Endothelial cell (in vitro differentiated cells): Measurements from ENCODE around the gene SASH1. TPM values are rescaled to one million over a fixed set of nuclear protein-coding genes. Genes with fewer than 3 reads are reported as not detected.
A peak's percentile ranks its signal among the peaks of the same experiment; 100 is the strongest.

ENCODE experiments used
- DNase-seq: peaks from one replicate; pipeline ENCODE4 v3.0.0; 2021; ENCODE audit warnings: low spot score
- H3K27ac Mint-ChIP-seq: one replicate; pipeline ENCODE4 v1.8.0; 2021; ENCODE audit warnings: mixed read lengths, inconsistent platforms; ENCODE audit not compliant: unreplicated experiment
- H3K27me3 Mint-ChIP-seq: one replicate; pipeline ENCODE4 v1.8.0; 2021; ENCODE audit warnings: mild to moderate bottlenecking, moderate library complexity, mixed read lengths, inconsistent platforms; ENCODE audit not compliant: unreplicated experiment
- H3K36me3 Mint-ChIP-seq: one replicate; pipeline ENCODE4 v1.8.0; 2021; ENCODE audit warnings: mild to moderate bottlenecking, low read depth, mixed read lengths, inconsistent platforms; ENCODE audit not compliant: unreplicated experiment
- H3K4me1 Mint-ChIP-seq: one replicate; pipeline ENCODE4 v1.8.0; 2021; ENCODE audit warnings: mild to moderate bottlenecking, mixed read lengths, inconsistent platforms; ENCODE audit not compliant: unreplicated experiment
- H3K4me3 Mint-ChIP-seq: one replicate; pipeline ENCODE4 v1.8.0; 2021; ENCODE audit warnings: mild to moderate bottlenecking, mixed read lengths, inconsistent platforms; ENCODE audit not compliant: unreplicated experiment
- H3K9me3 Mint-ChIP-seq: one replicate; pipeline ENCODE4 v1.8.0; 2021; ENCODE audit warnings: mixed read lengths, inconsistent platforms; ENCODE audit not compliant: unreplicated experiment
- CTCF ChIP-seq: fragments of 200-600 bp; sonication (generic); IDR thresholded peaks from one replicate; pipeline ENCODE4 v1.5.0; 2021; ENCODE audit warnings: antibody characterized with exemption; ENCODE audit not compliant: unreplicated experiment
- total RNA-seq: library from RNA; stranded (reverse); fragmentation: NEBNext Ultra II Directional; extraction: Animal tissue kit (Norgen Biotek cat#: 25700); gene quantifications from one replicate; pipeline ENCODE4 v1.2.1, GENCODE V29; 2021; ENCODE audit not compliant: unreplicated experiment

Gene SASH1
- total RNA-seq, 1 donor from 2014 or later, result 138 TPM

GRCh38 chr6:148431840-148432239, 89.2 kb downstream of the SASH1 start:
- DNase-seq, result no peak
- TF ChIP-seq CTCF, result no peak
- Mint-ChIP-seq H3K4me3 (no peak overlapping the region), H3K27me3 (peaks cover 6% of the 10 kb centered on the region), H3K4me1 (peaks cover 44% of the 10 kb centered on the region), H3K27ac (peak overlapping the region; percentile 9), H3K9me3 (no peaks in the 10 kb centered on the region), H3K36me3 (peaks cover 27% of the 10 kb centered on the region)

GRCh38 chr6:148432462-148433195, 90.0 kb downstream of the SASH1 start:
- peaks cover 25% of the 10 kb centered on the region for H3K36me3 Mint-ChIP-seq
- peaks cover 5% of the 10 kb centered on the region for H3K27me3 Mint-ChIP-seq
- no peak for TF ChIP-seq CTCF
- peaks cover 36% of the 10 kb centered on the region for H3K4me1 Mint-ChIP-seq
- no peak for DNase-seq
- H3K27ac Mint-ChIP-seq, result peak overlapping the region; percentile 9
- H3K9me3 Mint-ChIP-seq, result no peaks in the 10 kb centered on the region
- no peak overlapping the region for H3K4me3 Mint-ChIP-seq

- H3K27ac Mint-ChIP-seq, result no peak overlapping the region
- DNase-seq, result no peak
- no peaks in the 10 kb centered on the region for H3K9me3 Mint-ChIP-seq
- H3K4me1 Mint-ChIP-seq, result peaks cover 36% of the 10 kb centered on the region
- H3K4me3 Mint-ChIP-seq, result no peak overlapping the region
- peaks cover 4% of the 10 kb centered on the region for H3K27me3 Mint-ChIP-seq
- peaks cover 25% of the 10 kb centered on the region for H3K36me3 Mint-ChIP-seq
- no peak for TF ChIP-seq CTCF
Observed at GRCh38 chr6:148435386-148435785, 92.7 kb downstream of the SASH1 start.

GRCh38 chr6:148436466-148436865, 93.8 kb downstream of the SASH1 start:
- DNase-seq, result no peak
- Mint-ChIP-seq H3K27me3 (peaks cover 4% of the 10 kb centered on the region), H3K9me3 (no peaks in the 10 kb centered on the region), H3K4me1 (peaks cover 38% of the 10 kb centered on the region), H3K36me3 (peaks cover 21% of the 10 kb centered on the region), H3K4me3 (no peak overlapping the region), H3K27ac (no peak overlapping the region)
- TF ChIP-seq CTCF, result no peak

- H3K36me3 Mint-ChIP-seq, result peaks cover 15% of the 10 kb centered on the region
- no peak overlapping the region for H3K27ac Mint-ChIP-seq
- H3K27me3 Mint-ChIP-seq, result peaks cover 4% of the 10 kb centered on the region
- no peak for TF ChIP-seq CTCF
- H3K4me3 Mint-ChIP-seq, result no peak overlapping the region
- H3K9me3 Mint-ChIP-seq, result no peaks in the 10 kb centered on the region
- peaks cover 33% of the 10 kb centered on the region for H3K4me1 Mint-ChIP-seq
- no peak for DNase-seq
Observed at GRCh38 chr6:148438632-148439031, 96.0 kb downstream of the SASH1 start.
